CD14-positive monocyte (primary cell): ENCODE measurements around the gene LILRA2. TPM values are rescaled to one million over a fixed set of nuclear protein-coding genes. Genes with fewer than 3 reads are reported as not detected.
"Not testable (repeated sequence)": the region's sequence is repeated elsewhere in the genome, so short reads cannot be mapped to it uniquely, and the experiment has no call there.

Experiments used
- DNase-seq, 3 donors: peaks; one replicate each; pipeline ENCODE4 v3.0.0-alpha.2; 2011 to 2022
- H2AFZ ChIP-seq: 2 replicates; pipeline ENCODE4 v1.6.0; 2012; ENCODE audit warnings: mild to moderate bottlenecking, low read depth, low read length, inconsistent platforms; ENCODE audit not compliant: insufficient read depth, poor library complexity, severe bottlenecking
- H3K27ac ChIP-seq, 2 donors: 1 replicate in 1 of 2; 2 replicates in 1 of 2; pipeline ENCODE4 v1.5.1; 2012 to 2013; ENCODE audit warnings: low read length in 2 of 2, control low read depth in 1 of 2, inconsistent platforms in 1 of 2, low read depth in 1 of 2, mild to moderate bottlenecking in 1 of 2
- H3K27me3 ChIP-seq, 2 donors: one replicate each; pipeline versions ENCODE4 v1.6.0 to v1.6.1; 2011 to 2013; ENCODE audit warnings: low read length in 2 of 2; ENCODE audit not compliant: control insufficient read depth in 2 of 2, insufficient read depth in 2 of 2
- H3K36me3 ChIP-seq, 2 donors: replicated peaks in 1 of 2; 1 replicate in 1 of 2; 2 replicates in 1 of 2; pipeline versions ENCODE4 v1.5.1 to v1.6.1; 2012 to 2013; ENCODE audit warnings: low read length in 2 of 2, control low read depth in 1 of 2, inconsistent platforms in 1 of 2, mild to moderate bottlenecking in 1 of 2; ENCODE audit not compliant: insufficient read depth in 2 of 2, control insufficient read depth in 1 of 2
- H3K4me1 ChIP-seq, 2 donors: 1 replicate in 1 of 2; 2 replicates in 1 of 2; pipeline versions ENCODE4 v1.5.1 to v1.6.1; 2012 to 2013; ENCODE audit warnings: low read length in 2 of 2, control low read depth in 1 of 2, inconsistent platforms in 1 of 2, mild to moderate bottlenecking in 1 of 2, moderate library complexity in 1 of 2; ENCODE audit not compliant: insufficient read depth in 2 of 2, control insufficient read depth in 1 of 2
- H3K4me2 ChIP-seq: replicated peaks from 2 replicates; pipeline ENCODE3; 2012; ENCODE audit warnings: low read length, moderate library complexity, mild to moderate bottlenecking; ENCODE audit not compliant: poor library complexity, severe bottlenecking; ENCODE audit errors: extremely low read depth
- H3K4me3 ChIP-seq, 3 experiments: fragments of 200-600 bp in 1 of 3; sonication (generic) in 1 of 3; replicated peaks in 1 of 3; 1 replicate in 2 of 3; 2 replicates in 1 of 3; pipeline ENCODE4 v1.5.1; 2011 to 2013; ENCODE audit warnings: low read length in 3 of 3, mild to moderate bottlenecking in 3 of 3, control low read depth in 2 of 3, low read depth in 2 of 3, inconsistent platforms in 1 of 3, moderate library complexity in 1 of 3
- H3K79me2 ChIP-seq: 2 replicates; pipeline ENCODE4 v1.6.0; 2012; ENCODE audit warnings: mild to moderate bottlenecking, control low read depth, inconsistent platforms, low read length, moderate library complexity; ENCODE audit not compliant: insufficient read depth
- H3K9ac ChIP-seq: 2 replicates; pipeline ENCODE4 v1.6.0; 2017; ENCODE audit warnings: low read length, mild to moderate bottlenecking; ENCODE audit not compliant: insufficient read depth, poor library complexity, severe bottlenecking
- H3K9me3 ChIP-seq, 2 donors: replicated peaks in 1 of 2; 1 replicate in 1 of 2; 2 replicates in 1 of 2; pipeline versions ENCODE4 v1.5.1 to v1.6.1; 2012 to 2013; ENCODE audit warnings: low read length in 2 of 2, control low read depth in 1 of 2; ENCODE audit not compliant: control insufficient read depth in 1 of 2, insufficient read depth in 1 of 2
- H4K20me1 ChIP-seq: 2 replicates; pipeline ENCODE4 v1.6.0; 2012; ENCODE audit warnings: mild to moderate bottlenecking, low read length, control low read depth, moderate library complexity; ENCODE audit not compliant: insufficient read depth
- H3K27ac Mint-ChIP-seq, 7 donors: one replicate each; pipeline ENCODE4 v1.8.0; 2020; ENCODE audit warnings: mild to moderate bottlenecking in 7 of 7, mixed read lengths in 7 of 7, moderate library complexity in 6 of 7, inconsistent platforms in 2 of 7
- H3K27me3 Mint-ChIP-seq, 3 donors: one replicate each; pipeline ENCODE4 v1.8.0; 2021 to 2022; ENCODE audit warnings: low read depth in 3 of 3, mild to moderate bottlenecking in 3 of 3, mixed read lengths in 3 of 3, moderate library complexity in 3 of 3, inconsistent platforms in 1 of 3
- H3K36me3 Mint-ChIP-seq, 2 donors: one replicate each; pipeline ENCODE4 v1.8.0; 2020; ENCODE audit warnings: mixed read lengths in 2 of 2, inconsistent platforms in 1 of 2, mild to moderate bottlenecking in 1 of 2
- H3K4me1 Mint-ChIP-seq: one replicate; pipeline ENCODE4 v1.8.0; 2020; ENCODE audit warnings: mild to moderate bottlenecking, mixed read lengths
- H3K4me3 Mint-ChIP-seq, 2 donors: one replicate each; pipeline ENCODE4 v1.8.0; 2020; ENCODE audit warnings: mild to moderate bottlenecking in 2 of 2, mixed read lengths in 2 of 2, moderate library complexity in 1 of 2
- H3K9me3 Mint-ChIP-seq, 7 donors: one replicate each; pipeline ENCODE4 v1.8.0; 2020 to 2022; ENCODE audit warnings: mixed read lengths in 7 of 7, mild to moderate bottlenecking in 6 of 7, moderate library complexity in 6 of 7, inconsistent platforms in 2 of 7
- WGBS: methylation state at CpG from one replicate; pipeline ENCODE4 v1.1.5; 2013; ENCODE audit warnings: missing lambda C conversion rate; ENCODE audit not compliant: insufficient coverage; 5-methylcytosine and 5-hydroxymethylcytosine counted together
- intact Hi-C, 2 donors: fragments of 100-400 bp; cut with micrococcal nuclease; formaldehyde crosslinking; loops; one replicate each; pipeline versions ENCODE4 v1.15.0 to v1.15.1; 2023
- polyA plus RNA-seq, 3 donors: library from polyadenylated mRNA; depleted of rRNA in 1 of 3; unstranded in 2 of 3; stranded (reverse) in 1 of 3; fragments of 300-500 nt in 2 of 3; fragments of >200 nt in 1 of 3; fragmentation: Illumina TruSeq in 2 of 3; gene quantifications; 1 replicate in 2 of 3; 2 replicates in 1 of 3; pipeline ENCODE4 v1.2.3, GENCODE V29; 2012 to 2021
- TF ChIP-seq, protein P1 (sequence below): fragments of 200-600 bp; IDR thresholded peaks from one replicate; pipeline ENCODE4 v1.8.0; 2022; ENCODE audit warnings: antibody characterized with exemption, mild to moderate bottlenecking

The LILRA2 gene
- polyA plus RNA-seq, 3 donors, result 333 to 451 (median 377) TPM

- H3K4me3 Mint-ChIP-seq, result peak overlapping the region in 1 of 2 donors; percentile 64
- Histone ChIP-seq H3K27me3 (no peaks in the 10 kb centered on the region), H3K9me3 (no peaks in the 10 kb centered on the region), H3K4me2 (no peak overlapping the region), H3K9ac (no peak overlapping the region), H3K79me2 (peaks cover 21% of the 10 kb centered on the region), H3K27ac (no peak overlapping the region), H4K20me1 (peaks cover 60% of the 10 kb centered on the region), H3K4me3 (peak overlapping the region in 1 of 3 experiments; percentile 14), H3K36me3 (peaks cover 46 to 59% of the 10 kb centered on the region in 2 donors), H3K4me1 (peaks cover 39 to 45% of the 10 kb centered on the region in 2 donors), H2AFZ (no peak overlapping the region)
- intact Hi-C loops, result loop anchor here (5.0 kb wide), 3 partner anchors 36 to 61 kb away; partner anchors contain the start of genes LILRA1 (in 1 of the 2) and LILRA2 (in 1 of the 2)
- WGBS, result 90% methylated on average over 3 of the region's 7 CpGs
- H3K36me3 Mint-ChIP-seq, result peaks cover 49 to 59% of the 10 kb centered on the region in 2 donors
- peaks cover 50% of the 10 kb centered on the region for H3K4me1 Mint-ChIP-seq
- H3K9me3 Mint-ChIP-seq, result no peaks in the 10 kb centered on the region
- no peak overlapping the region for H3K27ac Mint-ChIP-seq
- peaks cover 5 to 10% (median 7%) of the 10 kb centered on the region in 3 donors for H3K27me3 Mint-ChIP-seq
- TF ChIP-seq, protein P1, sequence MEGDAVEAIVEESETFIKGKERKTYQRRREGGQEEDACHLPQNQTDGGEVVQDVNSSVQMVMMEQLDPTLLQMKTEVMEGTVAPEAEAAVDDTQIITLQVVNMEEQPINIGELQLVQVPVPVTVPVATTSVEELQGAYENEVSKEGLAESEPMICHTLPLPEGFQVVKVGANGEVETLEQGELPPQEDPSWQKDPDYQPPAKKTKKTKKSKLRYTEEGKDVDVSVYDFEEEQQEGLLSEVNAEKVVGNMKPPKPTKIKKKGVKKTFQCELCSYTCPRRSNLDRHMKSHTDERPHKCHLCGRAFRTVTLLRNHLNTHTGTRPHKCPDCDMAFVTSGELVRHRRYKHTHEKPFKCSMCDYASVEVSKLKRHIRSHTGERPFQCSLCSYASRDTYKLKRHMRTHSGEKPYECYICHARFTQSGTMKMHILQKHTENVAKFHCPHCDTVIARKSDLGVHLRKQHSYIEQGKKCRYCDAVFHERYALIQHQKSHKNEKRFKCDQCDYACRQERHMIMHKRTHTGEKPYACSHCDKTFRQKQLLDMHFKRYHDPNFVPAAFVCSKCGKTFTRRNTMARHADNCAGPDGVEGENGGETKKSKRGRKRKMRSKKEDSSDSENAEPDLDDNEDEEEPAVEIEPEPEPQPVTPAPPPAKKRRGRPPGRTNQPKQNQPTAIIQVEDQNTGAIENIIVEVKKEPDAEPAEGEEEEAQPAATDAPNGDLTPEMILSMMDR, result no peak
- no peak for DNase-seq
Observed at GRCh38 chr19:54633401-54633800, 59.8 kb downstream of the LILRA2 start.

DNA sequence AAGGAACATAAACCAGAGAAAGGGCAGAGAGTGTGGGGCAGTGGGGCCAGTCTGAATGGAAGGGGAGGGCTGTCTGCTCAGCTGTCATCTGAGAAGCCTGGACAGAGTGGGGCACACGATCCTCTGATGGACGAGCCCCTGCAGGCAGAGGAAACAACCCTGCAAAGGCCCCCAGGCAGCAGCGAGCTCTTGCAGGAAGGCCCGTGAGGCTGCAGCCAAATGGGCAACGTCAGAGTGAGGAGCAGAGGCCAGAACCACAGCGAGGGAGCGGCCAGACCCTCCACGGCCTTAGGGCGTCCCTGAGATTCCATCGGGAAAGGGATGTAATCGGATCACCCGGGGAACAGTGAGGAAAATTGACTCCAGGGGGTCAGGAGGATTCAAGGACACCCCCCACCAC lies 62.5 kb downstream of the LILRA2 start:
- peaks cover 46 to 59% of the 10 kb centered on the region in 2 donors for H3K36me3 ChIP-seq
- H3K27me3 Mint-ChIP-seq, intact Hi-C loops, H2AFZ ChIP-seq, H3K9me3 Mint-ChIP-seq, H3K4me2 ChIP-seq, H3K9ac ChIP-seq, H3K4me3 ChIP-seq, H3K27me3 ChIP-seq, H3K9me3 ChIP-seq, H3K27ac ChIP-seq, DNase-seq, H3K4me3 Mint-ChIP-seq: not testable (repeated sequence)
- H4K20me1 ChIP-seq, result peaks cover 57% of the 10 kb centered on the region
- peaks cover 30% of the 10 kb centered on the region for H3K4me1 Mint-ChIP-seq
- peaks cover 24% of the 10 kb centered on the region in 2 donors for H3K4me1 ChIP-seq
- peaks cover 15% of the 10 kb centered on the region for H3K79me2 ChIP-seq
- WGBS, result 68% methylated on average over 7 of the region's 12 CpGs
- peak overlapping the region in 1 of 7 donors; percentile 33 for H3K27ac Mint-ChIP-seq
- peaks cover 46 to 57% of the 10 kb centered on the region in 2 donors for H3K36me3 Mint-ChIP-seq
